ENCODE results near the gene OSBPL10.

OSBPL10 gene

GRCh38 chr3:31721676-31722075 is 259.4 kb downstream of the OSBPL10 start:
- no peak for DNase-seq (ENCODE audit: low read depth)
- TF ChIP-seq CTCF (IDR thresholded peaks at IDR 0.05; ENCODE audit: control insufficient read depth, extremely low read depth, insufficient read depth), result no peak
- no peak overlapping the region for H3K4me3 ChIP-seq (ENCODE audit: low read depth, low read length)

- H3K4me3 ChIP-seq (ENCODE audit: low read depth, low read length), result no peak overlapping the region
- DNase-seq (ENCODE audit: low read depth), result no peak
- no peak for TF ChIP-seq CTCF (IDR thresholded peaks at IDR 0.05; ENCODE audit: control insufficient read depth, extremely low read depth, insufficient read depth)
Measured at GRCh38 chr3:31714495-31715280, 266.4 kb downstream of the OSBPL10 start.

- TF ChIP-seq CTCF (IDR thresholded peaks at IDR 0.05; ENCODE audit: control insufficient read depth, extremely low read depth, insufficient read depth), result no peak
- DNase-seq (ENCODE audit: low read depth), result no peak
- H3K4me3 ChIP-seq (ENCODE audit: low read depth, low read length), result no peak overlapping the region
Measured at GRCh38 chr3:31713816-31714215, 267.2 kb downstream of the OSBPL10 start.

DNA sequence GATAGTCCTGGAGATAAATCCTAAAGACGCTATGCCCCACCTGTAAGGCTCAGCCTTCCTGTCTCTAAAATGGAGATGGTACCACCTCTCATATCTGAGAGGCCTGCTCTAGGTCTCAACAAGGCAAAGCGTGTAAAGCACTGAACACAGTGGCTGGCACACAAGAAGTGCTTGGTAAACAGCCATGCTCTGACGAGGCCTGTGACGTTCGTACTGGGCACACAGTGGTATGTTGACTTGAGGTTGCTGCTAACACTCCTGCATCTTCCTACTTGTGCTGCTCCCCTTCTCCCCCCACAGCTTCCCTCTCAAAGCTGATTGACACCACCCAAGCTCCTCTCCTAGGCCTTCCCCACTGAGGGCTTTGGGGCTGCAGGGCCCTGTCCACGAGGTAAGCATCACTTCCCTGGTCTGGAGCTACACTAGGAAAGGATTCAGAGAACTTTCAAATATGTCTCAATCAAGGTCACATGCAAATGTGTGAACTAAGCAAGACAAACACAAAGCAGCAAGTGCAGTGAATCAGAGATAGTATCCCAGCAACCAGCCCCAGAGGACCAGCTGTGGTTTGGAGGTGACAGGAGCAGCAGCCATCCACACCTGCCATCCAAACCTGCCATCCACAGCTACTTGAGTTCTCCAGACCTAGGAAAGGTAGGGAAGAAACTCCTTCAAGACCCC is 270.8 kb downstream of the OSBPL10 start:
- no peak for TF ChIP-seq CTCF (IDR thresholded peaks at IDR 0.05; ENCODE audit: control insufficient read depth, extremely low read depth, insufficient read depth)
- no peak overlapping the region for H3K4me3 ChIP-seq (ENCODE audit: low read depth, low read length)
- no peak for DNase-seq (ENCODE audit: low read depth)

DNA sequence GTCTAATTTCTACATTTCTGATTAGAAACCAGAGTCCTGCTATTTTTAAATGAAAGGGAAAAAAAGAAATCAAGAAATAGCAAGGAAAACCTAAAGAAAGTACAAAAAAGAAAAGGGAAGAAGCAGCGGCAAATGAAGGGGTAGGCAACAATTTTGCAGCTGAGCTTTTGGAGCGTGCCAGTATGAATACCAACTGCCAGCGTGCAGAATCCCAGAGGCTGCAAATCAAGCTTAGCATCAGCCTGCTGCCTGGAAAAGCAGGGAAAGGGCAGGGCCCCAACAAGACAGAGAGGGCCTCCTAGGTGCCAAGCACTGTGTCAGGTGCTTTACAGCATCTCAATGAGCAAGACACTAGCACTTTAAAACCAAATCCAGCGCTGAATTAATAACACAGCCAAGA is 271.5 kb downstream of the OSBPL10 start:
- DNase-seq (ENCODE audit: low read depth), result no peak
- no peak for TF ChIP-seq CTCF (IDR thresholded peaks at IDR 0.05; ENCODE audit: control insufficient read depth, extremely low read depth, insufficient read depth)
- H3K4me3 ChIP-seq (ENCODE audit: low read depth, low read length), result no peak overlapping the region

DNA sequence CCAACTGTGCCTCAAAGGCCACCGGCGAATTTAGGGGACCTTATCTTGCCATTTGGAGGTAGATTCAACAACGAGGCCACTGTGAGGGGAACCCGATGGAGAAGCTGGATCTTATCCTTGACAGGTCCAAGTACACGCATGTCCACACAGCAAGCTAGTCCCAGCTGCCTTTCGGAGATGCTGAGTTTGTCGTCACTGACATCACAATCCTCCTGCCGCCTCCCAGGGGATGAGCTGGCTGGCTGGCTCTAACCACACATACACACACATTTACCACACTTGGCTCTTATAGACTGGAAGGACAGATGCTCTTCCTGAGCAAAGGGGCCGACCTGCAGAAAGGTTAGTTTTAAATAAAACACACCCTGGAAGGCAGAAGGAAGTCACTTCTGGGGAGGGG is 272.1 kb downstream of the OSBPL10 start:
- H3K4me3 ChIP-seq (ENCODE audit: low read depth, low read length), result no peak overlapping the region
- no peak for TF ChIP-seq CTCF (IDR thresholded peaks at IDR 0.05; ENCODE audit: control insufficient read depth, extremely low read depth, insufficient read depth)
- DNase-seq (ENCODE audit: low read depth), result no peak
